IMR-90 (cell line): ENCODE measurements around the gene ACP2. TPM values are rescaled to one million over a fixed set of nuclear protein-coding genes. Genes with fewer than 3 reads are reported as not detected.

Experiments
- ATAC-seq: fragments of 200-7000 bp; cut with Tn5 transposase; 2 replicates; pipeline ENCODE4 v1.9.1; 2020; ENCODE audit warnings: low read depth, mild to moderate bottlenecking, moderate library complexity
- BruUV-seq: library from RNA; stranded (reverse); fragments of 400-500 nt; replicated peaks from 2 replicates; lab custom pipeline; 2021; lab: Mats Ljungman, UMichigan
- CTCF ChIA-PET: fragments of 300-600 bp; formaldehyde crosslinking; extraction: SDS; loops from one replicate; lab custom pipeline; 2021; ENCODE audit warnings: antibody characterized with exemption; lab: Yijun Ruan, JAX
- POLR2A ChIA-PET: fragments of 300-600 bp; sonication (Branson Sonifier 250); formaldehyde crosslinking; loops from one replicate; lab custom pipeline; 2022; ENCODE audit warnings: antibody characterized with exemption; ENCODE audit not compliant: unreplicated experiment; lab: Charles Lee
- DNase-seq: peaks from one replicate; pipeline ENCODE4 v3.0.0; 2013
- H2AFZ ChIP-seq: replicated peaks from 2 replicates; pipeline ENCODE3; 2013; ENCODE audit warnings: low read length, mild to moderate bottlenecking; ENCODE audit not compliant: poor library complexity
- H2AK5ac ChIP-seq: 2 replicates; pipeline ENCODE4 v1.6.1; 2013; ENCODE audit warnings: low read depth, low read length, inconsistent platforms
- H2AK9ac ChIP-seq: replicated peaks from 2 replicates; pipeline ENCODE3; 2013; ENCODE audit warnings: mild to moderate bottlenecking, low read depth, low read length, moderate library complexity; ENCODE audit not compliant: poor library complexity
- H2BK120ac ChIP-seq: 2 replicates; pipeline ENCODE4 v1.6.1; 2013; ENCODE audit warnings: low read depth, low read length, inconsistent platforms
- H2BK15ac ChIP-seq: 3 replicates; pipeline ENCODE4 v1.6.1; 2013; ENCODE audit warnings: low read depth, low read length, inconsistent platforms
- H2BK20ac ChIP-seq: 2 replicates; pipeline ENCODE4 v1.6.1; 2013; ENCODE audit warnings: low read depth, mild to moderate bottlenecking, inconsistent platforms, low read length, moderate library complexity
- H2BK5ac ChIP-seq: 2 replicates; pipeline ENCODE4 v1.6.1; 2013; ENCODE audit warnings: mild to moderate bottlenecking, low read depth, low read length, inconsistent platforms; ENCODE audit not compliant: poor library complexity, severe bottlenecking
- H3K14ac ChIP-seq: replicated peaks from 2 replicates; pipeline ENCODE4 v1.6.1; 2013; ENCODE audit warnings: low read depth, low read length, inconsistent platforms
- H3K18ac ChIP-seq: 2 replicates; pipeline ENCODE4 v1.6.1; 2013; ENCODE audit warnings: low read depth, low read length, control low read depth
- H3K23ac ChIP-seq: 2 replicates; pipeline ENCODE4 v1.6.1; 2013; ENCODE audit warnings: low read depth, low read length, inconsistent platforms
- H3K27ac ChIP-seq: 2 replicates; pipeline ENCODE4 v1.5.1; 2013; ENCODE audit warnings: mild to moderate bottlenecking, control low read depth, low read length; ENCODE audit not compliant: insufficient read depth
- H3K27me3 ChIP-seq: 2 replicates; pipeline ENCODE4 v1.6.1; 2013; ENCODE audit warnings: low read length; ENCODE audit not compliant: control insufficient read depth, insufficient read depth
- H3K36me3 ChIP-seq: 2 replicates; pipeline ENCODE4 v1.6.1; 2013; ENCODE audit warnings: low read length, mixed read lengths; ENCODE audit not compliant: control insufficient read depth, insufficient read depth
- H3K4ac ChIP-seq: 2 replicates; pipeline ENCODE4 v1.6.1; 2013; ENCODE audit warnings: low read depth, low read length, inconsistent platforms
- H3K4me1 ChIP-seq: 2 replicates; pipeline ENCODE4 v1.6.1; 2013; ENCODE audit warnings: low read length, mixed read lengths; ENCODE audit not compliant: control insufficient read depth, insufficient read depth
- H3K4me2 ChIP-seq: 2 replicates; pipeline ENCODE4 v1.6.1; 2013; ENCODE audit warnings: low read depth, mild to moderate bottlenecking, control low read depth, low read length, moderate library complexity
- H3K4me3 ChIP-seq: 2 replicates; pipeline ENCODE4 v1.5.1; 2013; ENCODE audit warnings: low read depth, mild to moderate bottlenecking, control low read depth, low read length, moderate library complexity; ENCODE audit not compliant: insufficient read depth
- H3K56ac ChIP-seq: 2 replicates; pipeline ENCODE4 v1.6.1; 2013; ENCODE audit warnings: low read length, inconsistent platforms; ENCODE audit not compliant: insufficient read depth; ENCODE audit errors: extremely low read depth
- H3K79me1 ChIP-seq, 2 experiments: 2 replicates each; pipeline ENCODE4 v1.6.1; 2013; ENCODE audit warnings: low read length in 2 of 2, inconsistent platforms in 1 of 2, low read depth in 1 of 2
- H3K9ac ChIP-seq: 2 replicates; pipeline ENCODE4 v1.6.1; 2013; ENCODE audit warnings: low read depth, low read length, control low read depth
- H3K9me1 ChIP-seq: 2 replicates; pipeline ENCODE4 v1.6.1; 2013; ENCODE audit warnings: low read length, inconsistent platforms; ENCODE audit not compliant: insufficient read depth
- H3K9me3 ChIP-seq: 2 replicates; pipeline ENCODE4 v1.6.1; 2013; ENCODE audit warnings: low read length; ENCODE audit not compliant: control insufficient read depth, insufficient read depth
- H4K20me1 ChIP-seq: 2 replicates; pipeline ENCODE4 v1.6.1; 2013; ENCODE audit warnings: low read length, inconsistent platforms; ENCODE audit not compliant: insufficient read depth
- H4K5ac ChIP-seq: 2 replicates; pipeline ENCODE4 v1.6.1; 2013; ENCODE audit warnings: mild to moderate bottlenecking, low read depth, low read length, control low read depth
- H4K8ac ChIP-seq, 2 experiments: 2 replicates each; pipeline ENCODE4 v1.6.1; 2013; ENCODE audit warnings: low read depth in 2 of 2, low read length in 2 of 2, control low read depth in 1 of 2, inconsistent platforms in 1 of 2
- H4K91ac ChIP-seq: 2 replicates; pipeline ENCODE4 v1.6.1; 2013; ENCODE audit warnings: low read depth, low read length, inconsistent platforms; ENCODE audit not compliant: insufficient read depth
- BHLHE40 ChIP-seq: fragments of 150-350 bp; IDR thresholded peaks from 2 replicates; pipeline ENCODE4 v1.6.1; 2016; ENCODE audit warnings: mild to moderate bottlenecking, low read depth, low read length
- CEBPB ChIP-seq: IDR thresholded peaks from 2 replicates; pipeline ENCODE4 v1.6.1; 2012; ENCODE audit warnings: low read depth, low read length, improper control_type of control experiment
- CHD1 ChIP-seq: IDR thresholded peaks from 2 replicates; pipeline ENCODE4 v1.6.1; 2012; ENCODE audit warnings: low read depth, low read length, improper control_type of control experiment
- FOS ChIP-seq: fragments of 150-350 bp; IDR thresholded peaks from 2 replicates; pipeline ENCODE4 v1.6.1; 2016; ENCODE audit warnings: low read depth, low read length
- MAFK ChIP-seq: IDR thresholded peaks from 2 replicates; pipeline ENCODE4 v1.6.1; 2012; ENCODE audit warnings: low read depth, low read length, improper control_type of control experiment
- MAZ ChIP-seq: IDR thresholded peaks from 2 replicates; pipeline ENCODE4 v1.6.1; 2012; ENCODE audit warnings: low read depth, mild to moderate bottlenecking, low read length, improper control_type of control experiment, moderate library complexity, borderline replicate concordance
- MXI1 ChIP-seq: IDR thresholded peaks from 2 replicates; pipeline ENCODE4 v1.6.1; 2012; ENCODE audit warnings: low read depth, mild to moderate bottlenecking, low read length, moderate library complexity, borderline replicate concordance
- NFE2L2 ChIP-seq: fragments of 150-350 bp; IDR thresholded peaks from 2 replicates; pipeline ENCODE4 v1.6.1; 2016; ENCODE audit warnings: low read depth, mild to moderate bottlenecking, low read length
- POLR2A ChIP-seq: IDR thresholded peaks from 2 replicates; pipeline ENCODE4 v1.6.1; 2012; ENCODE audit warnings: mild to moderate bottlenecking, low read depth, low read length
- RAD21 ChIP-seq: IDR thresholded peaks from 2 replicates; pipeline ENCODE4 v1.6.1; 2012; ENCODE audit warnings: low read length, improper control_type of control experiment
- RCOR1 ChIP-seq: IDR thresholded peaks from 2 replicates; pipeline ENCODE4 v1.6.1; 2012; ENCODE audit warnings: mild to moderate bottlenecking, low read length, improper control_type of control experiment; ENCODE audit not compliant: insufficient replicate concordance
- RFX5 ChIP-seq: IDR thresholded peaks from 2 replicates; pipeline ENCODE4 v1.8.0; 2012; ENCODE audit warnings: low read depth, mild to moderate bottlenecking, low read length, moderate library complexity
- SMC3 ChIP-seq: fragments of 150-350 bp; IDR thresholded peaks from 2 replicates; pipeline ENCODE4 v1.6.1; 2016; ENCODE audit warnings: low read depth, mild to moderate bottlenecking, antibody characterized with exemption, low read length, moderate library complexity
- WGBS, 2 experiments: methylation state at CpG; one replicate each; pipeline versions ENCODE4 v1.1.5 to v1.1.7; 2013; ENCODE audit warnings: missing lambda C conversion rate in 2 of 2; ENCODE audit not compliant: insufficient read length in 1 of 2; ENCODE audit errors: extremely low coverage in 2 of 2; 5-methylcytosine and 5-hydroxymethylcytosine counted together
- dilution Hi-C: fragments of 300-500 bp; cut with HindIII; formaldehyde crosslinking; loops from one replicate; pipeline ENCODE4 v1.14.3; 2018; ENCODE audit warnings: low sequenced_read_pairs; ENCODE audit not compliant: unreplicated experiment
- in situ Hi-C: fragments of 300-500 bp; cut with MboI; formaldehyde crosslinking; loops from 3 replicates; pipeline ENCODE4 v1.14.3; 2019; ENCODE audit warnings: low sequenced_read_pairs, inconsistent platforms, mixed read lengths
- intact Hi-C: fragments of 100-400 bp; cut with micrococcal nuclease; formaldehyde crosslinking; loops from 2 replicates; pipeline ENCODE4 v1.10.0; 2022
- polyA plus RNA-seq, 3 experiments: library from polyadenylated mRNA; depleted of rRNA; stranded (reverse); fragments of >200 nt; gene quantifications; 2 replicates each; pipeline ENCODE4 v1.2.3, GENCODE V29; 2012; ENCODE audit warnings: low replicate concordance in 1 of 3
- total RNA-seq: library from RNA; depleted of rRNA; stranded (reverse); fragments of >200 nt; gene quantifications from 2 replicates; pipeline ENCODE4 v1.2.3, GENCODE V29; 2012
- TF ChIP-seq, protein P1 (sequence below): fragments of 150-350 bp; IDR thresholded peaks from 2 replicates; pipeline ENCODE4 v1.6.1; 2017; ENCODE audit warnings: mild to moderate bottlenecking, antibody characterized with exemption, low read length, low read depth
- TF ChIP-seq, protein P2 (sequence below): conservative IDR thresholded peaks from 2 replicates; pipeline ENCODE4 v1.5.1; 2012; ENCODE audit warnings: mild to moderate bottlenecking, low read depth, low read length, improper control_type of control experiment
- TF ChIP-seq, protein P3 (sequence below): fragments of 150-350 bp; IDR thresholded peaks from 2 replicates; pipeline ENCODE4 v1.6.1; 2016; ENCODE audit warnings: low read depth, mild to moderate bottlenecking, low read length, moderate library complexity, borderline replicate concordance

ACP2 gene
- total and polyA plus RNA-seq, 2 of the 4 experiments (the other 2 are of a cell fraction) = 17.7 to 23.6 TPM

DNA sequence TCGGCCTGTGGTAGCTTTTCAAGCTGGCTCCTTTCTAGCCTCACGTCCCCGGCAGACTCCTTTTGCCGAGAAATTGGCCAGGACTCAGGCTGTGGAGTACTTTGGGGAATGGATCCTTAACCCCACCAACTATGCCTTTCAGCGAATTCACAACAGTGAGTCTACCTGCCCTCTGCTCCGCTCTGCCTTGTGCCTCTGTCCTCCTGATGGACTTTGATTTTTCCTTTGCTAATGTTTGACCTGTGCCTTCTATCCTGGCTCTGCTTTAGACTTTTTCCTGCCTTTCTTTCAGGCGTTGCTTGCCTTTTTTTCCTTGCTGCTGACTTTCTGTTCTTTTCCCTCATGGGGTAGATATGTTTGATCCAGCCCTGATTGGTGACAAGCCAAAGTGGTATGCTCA lies 33.8 kb upstream of the ACP2 start:
- Histone ChIP-seq H3K18ac (no peak overlapping the region), H3K9me1 (peaks cover 5% of the 10 kb centered on the region; the same call in 1 of the 2 replicates), H2BK15ac (no peak overlapping the region), H3K9me3 (no peaks in the 10 kb centered on the region), H3K4me2 (no peak overlapping the region), H3K4me1 (no peaks in the 10 kb centered on the region), H4K20me1 (no peaks in the 10 kb centered on the region), H3K56ac (no peak overlapping the region), H3K27me3 (no peaks in the 10 kb centered on the region), H2BK5ac (no peak overlapping the region), H2BK20ac (no peak overlapping the region), H4K8ac (no peak overlapping the region), H3K9ac (no peak overlapping the region), H4K91ac (no peak overlapping the region), H3K27ac (no peak overlapping the region), H3K79me1 (peaks cover 0 to 4% of the 10 kb centered on the region in 2 experiments; a peak in 1 of 4 replicates), H2BK120ac (no peak overlapping the region), H3K4ac (no peak overlapping the region), H2AK5ac (no peak overlapping the region), H2AFZ (no peak overlapping the region), H3K14ac (no peak overlapping the region), H3K36me3 (peaks cover 63% of the 10 kb centered on the region), H4K5ac (no peak overlapping the region), H3K4me3 (no peak overlapping the region), H2AK9ac (peak overlapping the region; percentile 15), H3K23ac (no peak overlapping the region)
- BruUV-seq = no TSS peak
- WGBS, 2 experiments = no CpG with 5 or more reads among the region's 7 CpGs
- in situ Hi-C loops = no loop called here
- TF ChIP-seq, protein P1, sequence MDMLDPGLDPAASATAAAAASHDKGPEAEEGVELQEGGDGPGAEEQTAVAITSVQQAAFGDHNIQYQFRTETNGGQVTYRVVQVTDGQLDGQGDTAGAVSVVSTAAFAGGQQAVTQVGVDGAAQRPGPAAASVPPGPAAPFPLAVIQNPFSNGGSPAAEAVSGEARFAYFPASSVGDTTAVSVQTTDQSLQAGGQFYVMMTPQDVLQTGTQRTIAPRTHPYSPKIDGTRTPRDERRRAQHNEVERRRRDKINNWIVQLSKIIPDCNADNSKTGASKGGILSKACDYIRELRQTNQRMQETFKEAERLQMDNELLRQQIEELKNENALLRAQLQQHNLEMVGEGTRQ = no peak
- TF ChIP-seq CHD1 = no peak
- TF ChIP-seq NFE2L2 = no peak
- no peak for TF ChIP-seq POLR2A
- TF ChIP-seq, protein P2, sequence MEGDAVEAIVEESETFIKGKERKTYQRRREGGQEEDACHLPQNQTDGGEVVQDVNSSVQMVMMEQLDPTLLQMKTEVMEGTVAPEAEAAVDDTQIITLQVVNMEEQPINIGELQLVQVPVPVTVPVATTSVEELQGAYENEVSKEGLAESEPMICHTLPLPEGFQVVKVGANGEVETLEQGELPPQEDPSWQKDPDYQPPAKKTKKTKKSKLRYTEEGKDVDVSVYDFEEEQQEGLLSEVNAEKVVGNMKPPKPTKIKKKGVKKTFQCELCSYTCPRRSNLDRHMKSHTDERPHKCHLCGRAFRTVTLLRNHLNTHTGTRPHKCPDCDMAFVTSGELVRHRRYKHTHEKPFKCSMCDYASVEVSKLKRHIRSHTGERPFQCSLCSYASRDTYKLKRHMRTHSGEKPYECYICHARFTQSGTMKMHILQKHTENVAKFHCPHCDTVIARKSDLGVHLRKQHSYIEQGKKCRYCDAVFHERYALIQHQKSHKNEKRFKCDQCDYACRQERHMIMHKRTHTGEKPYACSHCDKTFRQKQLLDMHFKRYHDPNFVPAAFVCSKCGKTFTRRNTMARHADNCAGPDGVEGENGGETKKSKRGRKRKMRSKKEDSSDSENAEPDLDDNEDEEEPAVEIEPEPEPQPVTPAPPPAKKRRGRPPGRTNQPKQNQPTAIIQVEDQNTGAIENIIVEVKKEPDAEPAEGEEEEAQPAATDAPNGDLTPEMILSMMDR = no peak
- TF ChIP-seq MAFK = no peak
- TF ChIP-seq, protein P3, sequence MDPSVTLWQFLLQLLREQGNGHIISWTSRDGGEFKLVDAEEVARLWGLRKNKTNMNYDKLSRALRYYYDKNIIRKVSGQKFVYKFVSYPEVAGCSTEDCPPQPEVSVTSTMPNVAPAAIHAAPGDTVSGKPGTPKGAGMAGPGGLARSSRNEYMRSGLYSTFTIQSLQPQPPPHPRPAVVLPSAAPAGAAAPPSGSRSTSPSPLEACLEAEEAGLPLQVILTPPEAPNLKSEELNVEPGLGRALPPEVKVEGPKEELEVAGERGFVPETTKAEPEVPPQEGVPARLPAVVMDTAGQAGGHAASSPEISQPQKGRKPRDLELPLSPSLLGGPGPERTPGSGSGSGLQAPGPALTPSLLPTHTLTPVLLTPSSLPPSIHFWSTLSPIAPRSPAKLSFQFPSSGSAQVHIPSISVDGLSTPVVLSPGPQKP = no peak
- no peak for TF ChIP-seq RFX5
- no peak for TF ChIP-seq BHLHE40
- TF ChIP-seq CEBPB = no peak
- no peak for TF ChIP-seq MAZ
- no peak for TF ChIP-seq SMC3
- TF ChIP-seq MXI1 = no peak
- TF ChIP-seq RAD21 = no peak
- TF ChIP-seq FOS = no peak
- TF ChIP-seq RCOR1 = no peak
- dilution Hi-C loops = no loop called here
- DNase-seq = no peak
- CTCF ChIA-PET = no interaction called here
- POLR2A ChIA-PET = no interaction called here
- no peak for ATAC-seq
- intact Hi-C loops = no loop called here
